HG02938 (cell line): ENCODE results near the gene GDF2.

Experiments used
- ATAC-seq: cut with Tn5 transposase; IDR thresholded peaks from one replicate; pipeline ENCODE4 v1.9.1; 2021; ENCODE audit warnings: mild to moderate bottlenecking, moderate library complexity; ENCODE audit not compliant: unreplicated experiment

The GDF2 gene

DNA sequence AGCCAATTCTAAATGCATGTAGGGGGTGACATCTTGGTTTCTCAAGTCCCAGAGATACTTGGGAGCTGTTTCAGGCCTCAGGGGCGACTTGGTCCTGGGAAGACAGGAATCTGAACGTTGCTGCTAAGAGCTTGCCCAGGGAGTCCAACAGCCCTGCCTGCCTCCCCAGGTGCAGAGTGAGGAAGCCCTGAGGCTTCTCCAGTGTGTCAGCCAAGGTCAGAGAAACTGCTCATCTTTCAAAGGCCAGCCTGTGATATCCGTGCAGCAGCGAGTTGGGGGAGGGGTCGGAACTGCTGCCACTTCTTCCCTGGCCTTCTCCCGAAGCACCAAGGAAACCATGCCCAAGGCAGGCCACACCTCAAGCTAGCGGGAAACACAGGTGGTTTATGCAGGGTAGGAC is 9.7 kb downstream of the GDF2 start:
- ATAC-seq, result no peak

DNA sequence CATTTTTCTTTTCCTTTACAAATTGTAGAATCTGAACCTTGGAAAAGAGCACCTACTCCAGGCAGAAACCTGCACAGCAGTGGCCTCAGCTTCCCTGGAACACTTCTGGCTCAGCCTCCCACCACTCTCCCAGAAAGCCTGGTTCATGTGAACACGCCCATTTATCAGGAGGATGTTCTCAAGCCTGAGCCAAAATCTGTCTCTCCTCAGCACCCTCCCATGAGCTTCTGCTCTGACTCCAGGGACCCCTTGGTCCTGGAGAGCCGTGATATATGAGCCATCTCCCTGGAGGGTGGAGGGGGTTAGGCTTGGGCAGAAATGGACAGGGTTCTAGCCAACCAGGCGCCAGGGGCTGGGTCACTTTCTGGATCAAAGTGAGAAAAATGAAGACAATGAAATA is 10.1 kb downstream of the GDF2 start:
- no peak for ATAC-seq

DNA sequence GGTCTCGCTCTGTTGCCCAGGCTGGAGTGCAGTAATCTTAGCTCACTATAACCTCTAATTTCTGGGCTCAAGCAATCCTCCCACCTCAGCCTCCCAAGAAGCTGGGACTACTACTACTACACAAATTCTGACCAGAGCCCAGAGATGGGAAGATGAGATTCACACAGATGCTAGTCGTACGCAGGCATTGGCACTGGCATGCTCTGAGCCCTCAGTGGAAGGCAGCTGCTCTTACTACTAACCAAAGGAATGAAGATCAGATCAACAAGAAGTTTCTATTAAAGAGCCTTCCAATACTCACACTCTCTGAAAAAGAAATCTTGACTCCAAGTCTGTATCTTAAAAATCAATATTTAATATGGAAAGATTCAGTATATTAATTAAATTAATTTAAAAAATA is 10.7 kb downstream of the GDF2 start:
- no peak for ATAC-seq

DNA sequence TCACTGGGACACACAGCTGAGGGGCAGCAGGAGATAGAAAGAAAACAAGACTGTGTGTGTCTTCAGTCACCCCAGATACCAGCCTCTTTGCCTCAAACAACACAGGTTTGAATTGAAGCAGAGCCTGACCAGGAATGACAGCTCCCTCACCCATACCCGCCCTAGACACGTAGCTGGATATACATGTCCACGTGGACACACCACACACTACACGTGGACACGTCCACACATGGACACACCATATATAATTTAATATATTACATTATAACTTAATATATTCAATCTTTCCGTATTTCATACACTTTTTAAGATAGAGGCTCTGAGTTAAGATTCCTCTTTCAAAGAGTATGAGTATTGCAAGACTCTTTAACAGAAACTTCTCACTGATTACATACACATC is 11.3 kb downstream of the GDF2 start:
- no peak for ATAC-seq

DNA sequence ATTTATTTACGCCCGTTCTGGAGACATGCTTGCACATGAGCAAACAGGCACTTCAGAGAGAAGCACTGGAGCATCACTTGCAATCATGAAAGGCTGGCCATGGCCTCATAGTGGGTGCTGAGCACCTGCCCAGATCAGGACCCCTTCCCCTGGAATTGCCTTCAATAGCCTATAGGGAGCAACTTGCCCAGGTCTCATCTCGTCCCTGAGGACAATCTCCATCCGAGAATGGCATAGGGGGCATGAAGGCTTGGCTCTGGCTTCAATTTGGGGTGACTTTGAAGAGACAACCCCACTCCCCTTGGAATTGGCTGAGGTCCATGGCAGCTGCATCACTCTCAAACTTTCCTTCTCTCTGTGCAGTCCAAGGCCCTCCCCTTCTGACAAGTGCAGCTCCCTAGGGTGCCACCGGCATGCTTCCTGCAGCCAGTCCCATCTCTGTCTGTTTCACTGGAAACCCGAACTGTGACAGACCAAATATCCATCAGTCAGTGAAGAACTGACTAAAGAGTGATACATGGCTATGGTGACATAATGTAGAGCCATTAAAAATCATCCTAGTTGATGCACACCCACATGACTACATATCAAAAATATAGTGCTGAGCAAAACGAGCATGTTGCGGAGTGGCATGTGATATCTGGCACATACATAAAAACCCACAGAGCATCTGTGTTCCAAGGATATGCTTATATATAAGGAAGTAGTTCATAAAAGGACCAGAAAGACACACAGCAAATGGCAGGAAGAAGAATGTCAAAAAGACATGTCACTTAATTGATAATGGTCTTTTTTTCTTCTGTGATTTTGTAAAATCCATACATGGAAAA is 12.4 kb downstream of the GDF2 start:
- no peak for ATAC-seq

DNA sequence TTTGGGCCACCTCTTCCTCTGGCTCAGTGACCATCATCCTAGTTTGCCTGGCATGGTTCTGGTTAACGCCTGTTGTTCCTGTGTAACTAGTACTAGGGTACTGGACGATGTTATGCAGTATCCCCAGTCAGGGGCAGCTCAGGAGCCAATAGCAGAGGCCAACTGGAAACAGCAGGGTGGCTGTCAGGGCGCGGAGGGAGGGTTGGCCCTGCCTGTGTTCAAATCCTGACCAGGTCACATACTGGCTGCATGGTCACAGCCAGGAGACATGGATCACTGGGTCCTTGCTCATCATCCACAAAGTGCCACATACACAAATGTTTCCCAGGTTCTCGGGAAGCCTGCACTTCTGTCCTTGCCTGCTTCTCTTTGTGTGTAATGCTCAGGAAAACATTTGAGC is 13.7 kb downstream of the GDF2 start:
- no peak for ATAC-seq

DNA sequence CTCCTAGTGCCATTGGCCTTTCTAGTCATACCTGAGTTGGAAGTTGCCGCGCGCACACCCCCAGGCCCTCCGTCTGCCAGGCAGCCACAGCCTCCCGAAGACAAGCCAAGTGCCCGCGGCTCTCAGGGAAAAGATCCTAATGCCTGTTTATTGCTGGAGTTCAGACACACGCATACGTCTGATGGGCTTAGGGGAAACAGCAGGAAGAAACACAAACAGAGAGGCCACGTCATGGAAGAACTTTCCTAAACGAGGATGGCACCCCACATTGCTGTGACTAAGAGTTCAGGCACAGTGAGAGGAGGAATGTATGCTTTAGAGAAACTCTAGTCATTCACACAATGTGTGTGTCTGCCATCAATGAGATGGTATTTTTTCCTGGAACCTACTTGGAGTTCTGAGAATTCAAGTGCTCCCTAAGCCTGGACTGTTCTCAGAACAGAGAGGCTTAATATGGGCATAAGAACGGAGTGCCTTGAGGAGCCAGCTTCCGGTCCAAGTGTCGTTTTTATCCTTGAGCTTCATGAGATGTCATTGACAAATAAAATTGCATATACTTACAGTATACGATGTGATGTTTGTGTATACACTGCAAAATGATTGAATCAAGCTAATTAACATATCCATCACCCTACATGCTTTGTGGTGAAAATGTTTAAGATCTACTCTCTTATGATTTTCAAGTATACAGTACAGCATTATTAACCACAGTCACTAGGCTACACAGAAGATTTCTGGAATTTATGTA is 14.3 kb downstream of the GDF2 start:
- ATAC-seq, result no peak

DNA sequence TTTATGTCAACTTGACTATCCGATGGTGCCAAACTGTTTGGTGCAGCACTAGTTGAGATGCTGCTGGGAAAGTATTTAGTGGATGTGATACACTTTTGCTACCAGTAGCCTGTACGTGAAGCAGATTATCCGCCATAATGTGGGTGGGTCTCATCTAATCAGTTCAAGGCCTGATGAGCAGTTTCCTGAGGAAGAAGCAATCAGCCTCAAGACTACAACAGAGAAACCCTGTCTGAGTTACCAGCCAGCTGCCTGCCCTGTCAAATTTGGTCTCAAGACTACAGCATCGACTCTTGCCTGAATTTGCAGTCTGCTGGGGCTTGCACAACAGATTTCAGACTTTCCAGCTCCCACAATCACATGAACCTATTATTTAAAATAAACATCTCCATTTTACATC is 15.1 kb downstream of the GDF2 start:
- ATAC-seq, result no peak

DNA sequence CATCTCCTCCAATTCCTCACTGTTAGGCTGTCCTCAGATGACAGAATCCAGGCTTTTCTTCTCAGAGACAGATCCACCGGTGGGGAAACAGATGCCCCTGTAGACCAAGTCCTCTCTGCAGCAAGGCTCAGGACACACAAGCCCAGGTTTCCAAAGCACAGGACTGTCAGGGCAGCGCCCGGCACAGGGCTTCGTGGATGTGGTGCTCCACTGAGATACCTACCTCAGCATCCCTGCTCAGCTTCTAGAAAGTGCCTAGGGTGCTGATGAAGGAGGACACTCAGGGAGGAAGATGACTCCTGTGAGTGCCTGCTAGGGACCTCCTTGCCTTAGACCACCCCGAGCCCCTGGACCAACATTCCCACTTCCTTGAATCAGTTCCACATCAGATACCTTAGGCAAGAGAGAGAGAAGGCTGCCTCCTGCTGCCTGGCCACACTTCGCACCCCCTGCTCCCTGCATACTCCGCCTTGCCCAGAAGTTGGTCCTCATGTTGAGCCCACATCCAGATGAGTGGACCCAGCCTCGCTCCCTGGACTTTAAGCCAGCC is 17.0 kb downstream of the GDF2 start:
- ATAC-seq, result no peak

DNA sequence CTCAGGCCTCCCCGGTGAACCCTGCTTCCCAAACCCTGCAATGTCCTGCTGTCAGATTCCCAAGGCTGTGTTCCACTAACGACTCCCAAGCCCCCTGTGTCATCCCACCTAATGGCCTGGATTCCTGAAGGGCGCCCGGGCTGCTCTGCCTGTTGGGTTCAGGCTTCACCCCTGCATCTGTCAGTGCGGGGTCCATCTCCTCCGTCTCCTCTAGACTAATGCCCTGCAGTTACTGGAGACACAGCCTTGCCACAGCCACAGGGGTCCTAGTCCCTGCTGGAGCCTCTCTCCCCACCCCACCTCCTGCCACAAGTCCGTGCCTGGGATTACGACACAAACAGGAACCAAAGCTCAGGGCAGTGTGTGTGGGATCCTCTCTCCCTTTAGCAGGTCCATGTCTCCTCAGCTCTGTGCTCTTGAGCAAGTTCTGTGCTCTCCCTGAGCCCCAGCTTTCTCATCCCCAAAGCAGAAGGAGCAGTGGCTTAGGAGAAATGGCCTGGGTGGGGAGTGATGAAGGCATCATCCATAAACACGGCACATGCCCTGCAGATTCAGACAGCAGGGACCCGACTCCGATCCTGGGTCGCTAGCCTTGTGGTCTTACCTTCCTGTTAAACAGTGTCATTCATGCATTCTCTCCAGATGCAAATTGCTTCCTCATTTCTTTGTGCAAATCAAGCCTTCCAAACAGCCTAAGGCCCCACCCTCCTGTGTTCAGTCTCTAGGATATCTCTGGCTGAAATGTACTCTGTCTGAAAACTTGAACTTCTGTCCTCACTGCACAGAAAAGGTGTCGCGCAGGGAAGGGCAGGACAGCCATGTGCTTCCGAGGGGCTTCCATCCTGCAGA is 17.7 kb downstream of the GDF2 start:
- ATAC-seq, result no peak

DNA sequence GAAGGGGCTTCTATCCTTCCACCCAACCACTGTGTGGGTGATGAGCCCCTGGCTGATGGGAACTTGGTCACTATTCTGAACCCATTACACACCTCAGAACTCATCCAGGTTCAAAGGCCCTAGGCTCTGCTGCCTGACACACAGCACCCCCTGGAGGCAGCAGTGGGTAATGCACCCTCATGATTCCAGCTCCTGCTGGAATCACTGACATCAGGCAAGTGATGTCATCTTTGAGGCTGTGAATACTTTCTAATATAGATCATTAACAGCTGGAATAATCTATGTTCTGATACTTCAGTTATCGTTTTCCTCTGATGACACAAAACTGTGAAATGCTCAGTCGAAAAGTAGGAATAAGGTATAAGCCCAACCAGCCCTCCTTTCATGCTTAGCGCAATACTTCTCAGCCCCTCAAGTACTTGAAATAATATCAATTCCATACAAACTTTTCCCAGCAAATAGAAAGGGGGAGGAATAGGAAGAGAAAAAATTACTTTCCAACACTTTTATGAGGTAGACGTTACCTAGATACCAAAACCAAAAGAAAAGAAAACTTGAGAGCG is 18.4 kb downstream of the GDF2 start:
- ATAC-seq, result peak; percentile 54

DNA sequence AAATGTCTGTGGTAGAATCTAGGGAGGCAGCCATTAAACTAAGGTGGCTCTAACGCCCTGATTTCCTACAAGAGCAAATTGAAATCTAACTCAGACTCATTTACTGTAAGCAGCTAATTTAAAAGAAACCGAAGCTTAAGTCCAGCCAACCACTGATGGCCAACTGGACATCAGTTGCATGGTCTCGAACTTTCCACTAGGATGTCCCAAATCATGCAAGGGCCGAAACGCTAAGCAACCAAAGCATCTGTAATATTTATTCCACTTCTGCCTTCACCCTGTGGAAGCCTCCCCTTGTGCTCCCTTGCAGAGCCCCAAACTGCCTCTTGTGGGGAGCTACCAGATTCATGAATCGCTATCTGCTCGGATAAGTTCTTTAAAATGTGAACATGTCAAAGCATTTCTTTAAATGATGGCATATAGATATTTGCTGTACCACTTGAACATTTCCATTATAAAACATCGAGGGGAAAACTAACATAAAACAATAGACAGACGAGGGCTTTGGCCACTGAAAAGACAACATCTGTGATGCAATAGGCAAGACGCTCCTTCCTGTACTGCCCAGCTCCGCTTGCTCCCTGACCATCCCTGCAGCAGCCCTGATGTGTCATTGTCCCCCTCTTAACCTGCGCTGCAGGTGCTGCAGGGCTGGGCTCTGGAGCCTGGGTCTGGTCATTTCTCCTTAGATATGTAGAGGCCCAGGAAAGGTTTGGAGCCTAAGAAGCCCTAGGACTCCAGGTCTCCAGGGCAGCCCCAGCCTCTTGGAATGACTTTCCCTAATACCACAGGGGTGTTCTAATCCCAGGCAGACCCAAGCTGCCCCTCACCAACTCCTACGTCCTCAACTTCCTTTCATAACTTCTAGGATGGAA is 23.0 kb downstream of the GDF2 start:
- no peak for ATAC-seq

DNA sequence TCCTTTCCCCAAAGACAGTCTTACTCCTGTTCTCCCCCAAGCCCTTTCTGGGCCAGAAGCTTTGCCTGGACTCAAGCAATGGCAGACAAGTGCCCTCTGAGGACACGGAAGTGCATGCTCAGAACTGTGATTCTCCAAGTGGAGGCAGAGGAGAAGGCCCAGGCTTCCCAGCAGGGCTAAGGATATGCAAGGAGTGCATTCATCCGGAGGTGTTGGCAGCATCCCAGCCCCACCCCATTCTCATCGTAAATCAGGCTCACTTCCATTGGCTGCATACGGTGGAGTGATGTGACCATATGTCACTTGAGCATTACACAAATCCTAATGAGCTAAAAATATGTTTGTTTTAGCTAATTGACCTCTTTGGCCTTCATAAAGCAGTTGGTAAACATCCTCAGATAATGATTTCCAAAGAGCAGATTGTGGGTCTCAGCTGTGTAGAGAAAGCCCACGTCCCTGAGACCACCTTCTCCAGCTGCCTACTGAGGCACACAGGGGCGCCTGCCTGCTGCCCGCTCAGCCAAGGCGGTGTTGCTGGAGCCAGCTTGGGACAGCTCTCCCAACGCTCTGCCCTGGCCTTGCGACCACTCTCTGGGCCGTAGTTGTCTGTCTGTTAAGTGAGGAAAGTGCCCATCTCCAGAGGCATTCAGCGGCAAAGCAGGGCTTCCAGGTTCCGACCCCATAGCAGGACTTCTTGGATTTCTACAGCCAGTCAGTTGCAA is 24.5 kb downstream of the GDF2 start:
- ATAC-seq, result no peak

DNA sequence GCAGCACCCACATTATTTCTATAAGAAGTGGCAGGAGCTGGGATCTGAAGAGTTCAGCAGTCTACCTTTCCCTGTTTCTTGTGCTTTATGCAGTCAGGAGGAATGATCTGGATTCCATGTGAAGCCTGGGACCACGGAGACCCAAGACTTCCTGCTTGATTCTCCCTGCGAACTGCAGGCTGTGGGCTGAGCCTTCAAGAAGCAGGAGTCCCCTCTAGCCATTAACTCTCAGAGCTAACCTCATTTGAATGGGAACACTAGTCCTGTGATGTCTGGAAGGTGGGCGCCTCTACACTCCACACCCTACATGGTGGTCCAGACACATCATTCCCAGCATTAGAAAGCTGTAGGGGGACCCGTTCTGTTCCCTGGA is 25.0 kb downstream of the GDF2 start:
- ATAC-seq, result no peak

DNA sequence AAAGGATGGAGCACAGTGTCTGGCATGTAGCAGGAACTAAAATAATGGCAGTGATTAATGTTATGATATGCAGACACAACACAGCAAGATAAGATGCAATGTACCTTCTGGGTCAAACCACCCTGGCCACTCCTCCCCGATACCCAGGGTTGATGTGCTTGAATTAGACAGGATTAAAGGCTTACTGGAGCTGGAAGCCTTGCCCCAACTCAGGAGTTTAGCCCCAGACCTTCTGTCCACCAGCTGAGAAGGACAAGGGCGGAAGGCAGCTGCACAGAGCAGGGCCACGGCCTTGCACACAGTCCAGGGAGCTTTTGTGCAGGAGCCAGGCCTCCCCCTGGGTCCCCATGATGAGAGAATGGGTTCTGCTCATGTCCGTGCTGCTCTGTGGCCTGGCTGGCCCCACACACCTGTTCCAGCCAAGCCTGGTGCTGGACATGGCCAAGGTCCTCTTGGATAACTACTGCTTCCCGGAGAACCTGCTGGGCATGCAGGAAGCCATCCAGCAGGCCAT is 25.9 kb downstream of the GDF2 start, which contains the start of gene RBP3:
Gene RBP3 (plus strand): TSS at position 226 of the 514 bp plus-strand sequence. CDS start 122 bp downstream, at position 348.
- ATAC-seq, result no peak

DNA sequence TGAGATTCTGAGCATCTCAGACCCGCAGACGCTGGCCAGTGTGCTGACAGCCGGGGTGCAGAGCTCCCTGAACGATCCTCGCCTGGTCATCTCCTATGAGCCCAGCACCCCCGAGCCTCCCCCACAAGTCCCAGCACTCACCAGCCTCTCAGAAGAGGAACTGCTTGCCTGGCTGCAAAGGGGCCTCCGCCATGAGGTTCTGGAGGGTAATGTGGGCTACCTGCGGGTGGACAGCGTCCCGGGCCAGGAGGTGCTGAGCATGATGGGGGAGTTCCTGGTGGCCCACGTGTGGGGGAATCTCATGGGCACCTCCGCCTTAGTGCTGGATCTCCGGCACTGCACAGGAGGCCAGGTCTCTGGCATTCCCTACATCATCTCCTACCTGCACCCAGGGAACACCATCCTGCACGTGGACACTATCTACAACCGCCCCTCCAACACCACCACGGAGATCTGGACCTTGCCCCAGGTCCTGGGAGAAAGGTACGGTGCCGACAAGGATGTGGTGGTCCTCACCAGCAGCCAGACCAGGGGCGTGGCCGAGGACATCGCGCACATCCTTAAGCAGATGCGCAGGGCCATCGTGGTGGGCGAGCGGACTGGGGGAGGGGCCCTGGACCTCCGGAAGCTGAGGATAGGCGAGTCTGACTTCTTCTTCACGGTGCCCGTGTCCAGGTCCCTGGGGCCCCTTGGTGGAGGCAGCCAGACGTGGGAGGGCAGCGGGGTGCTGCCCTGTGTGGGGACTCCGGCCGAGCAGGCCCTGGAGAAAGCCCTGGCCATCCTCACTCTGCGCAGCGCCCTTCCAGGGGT is 26.6 kb downstream of the GDF2 start:
- ATAC-seq, result no peak

DNA sequence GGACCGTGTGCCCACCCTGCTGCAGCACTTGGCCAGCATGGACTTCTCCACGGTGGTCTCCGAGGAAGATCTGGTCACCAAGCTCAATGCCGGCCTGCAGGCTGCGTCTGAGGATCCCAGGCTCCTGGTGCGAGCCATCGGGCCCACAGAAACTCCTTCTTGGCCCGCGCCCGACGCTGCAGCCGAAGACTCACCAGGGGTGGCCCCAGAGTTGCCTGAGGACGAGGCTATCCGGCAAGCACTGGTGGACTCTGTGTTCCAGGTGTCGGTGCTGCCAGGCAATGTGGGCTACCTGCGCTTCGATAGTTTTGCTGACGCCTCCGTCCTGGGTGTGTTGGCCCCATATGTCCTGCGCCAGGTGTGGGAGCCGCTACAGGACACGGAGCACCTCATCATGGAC is 27.3 kb downstream of the GDF2 start:
- no peak for ATAC-seq

DNA sequence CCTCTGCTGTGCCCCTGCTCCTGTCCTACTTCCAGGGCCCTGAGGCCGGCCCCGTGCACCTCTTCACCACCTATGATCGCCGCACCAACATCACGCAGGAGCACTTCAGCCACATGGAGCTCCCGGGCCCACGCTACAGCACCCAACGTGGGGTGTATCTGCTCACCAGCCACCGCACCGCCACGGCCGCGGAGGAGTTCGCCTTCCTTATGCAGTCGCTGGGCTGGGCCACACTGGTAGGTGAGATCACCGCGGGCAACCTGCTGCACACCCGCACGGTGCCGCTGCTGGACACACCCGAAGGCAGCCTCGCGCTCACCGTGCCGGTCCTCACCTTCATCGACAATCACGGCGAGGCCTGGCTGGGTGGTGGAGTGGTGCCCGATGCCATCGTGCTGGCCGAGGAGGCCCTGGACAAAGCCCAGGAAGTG is 27.7 kb downstream of the GDF2 start:
- ATAC-seq, result no peak
